Osteoblast (primary cell): ENCODE data around the gene FAM76A. TPM values are rescaled to one million over a fixed set of nuclear protein-coding genes. Genes with fewer than 3 reads are reported as not detected.
"Not testable (repeated sequence)": the region's sequence is repeated elsewhere in the genome, so short reads cannot be mapped to it uniquely, and the experiment has no call there.

Experiments
- DNase-seq: peaks from one replicate; pipeline ENCODE4 v3.0.0; 2011; ENCODE audit warnings: low spot score, mixed read lengths; ENCODE audit not compliant: insufficient read length; ENCODE audit errors: missing footprints
- H2AFZ ChIP-seq: 2 replicates; pipeline ENCODE4 v1.6.0; 2011; ENCODE audit warnings: mild to moderate bottlenecking, low read length
- H3K27ac ChIP-seq: 2 replicates; pipeline ENCODE4 v1.5.1; 2011; ENCODE audit warnings: mild to moderate bottlenecking, low read depth, low read length, moderate library complexity
- H3K27me3 ChIP-seq: 2 replicates; pipeline ENCODE4 v1.6.0; 2012; ENCODE audit warnings: mild to moderate bottlenecking, control low read depth, inconsistent platforms, low read length, moderate library complexity; ENCODE audit not compliant: insufficient read depth
- H3K36me3 ChIP-seq: 2 replicates; pipeline ENCODE4 v1.5.1; 2011; ENCODE audit warnings: mild to moderate bottlenecking, low read length, control low read depth, moderate library complexity; ENCODE audit not compliant: insufficient read depth
- H3K4me1 ChIP-seq: 2 replicates; pipeline ENCODE4 v1.5.1; 2011; ENCODE audit warnings: mild to moderate bottlenecking, low read length, control low read depth, moderate library complexity; ENCODE audit not compliant: insufficient read depth
- H3K4me2 ChIP-seq: 2 replicates; pipeline ENCODE4 v1.6.0; 2011; ENCODE audit warnings: mild to moderate bottlenecking, low read length; ENCODE audit not compliant: insufficient read depth
- H3K4me3 ChIP-seq: fragments of 200-600 bp; sonication (generic); 3 replicates; pipeline ENCODE4 v1.5.1; 2012; ENCODE audit warnings: mild to moderate bottlenecking, low read length, inconsistent platforms; ENCODE audit not compliant: insufficient read depth
- H3K79me2 ChIP-seq: 2 replicates; pipeline ENCODE4 v1.6.0; 2012; ENCODE audit warnings: mild to moderate bottlenecking, low read length, control low read depth, inconsistent platforms; ENCODE audit not compliant: insufficient read depth
- H3K9me3 ChIP-seq: 2 replicates; pipeline ENCODE4 v1.5.1; 2011; ENCODE audit warnings: low read depth, low read length, control low read depth
- H4K20me1 ChIP-seq: 2 replicates; pipeline ENCODE4 v1.6.0; 2012; ENCODE audit warnings: mild to moderate bottlenecking, low read length, control low read depth; ENCODE audit not compliant: insufficient read depth
- total RNA-seq: library from RNA; depleted of rRNA; stranded (reverse); fragments of >200 nt; gene quantifications from 2 replicates; pipeline ENCODE4 v1.2.3, GENCODE V29; 2012
- TF ChIP-seq, protein P1 (sequence below): IDR thresholded peaks from 2 replicates; pipeline ENCODE4 v1.5.1; 2011; ENCODE audit warnings: mild to moderate bottlenecking, low read depth, low read length, moderate library complexity; ENCODE audit errors: extremely low read depth

FAM76A gene
- total RNA-seq, 1 donor, result 22.8 TPM

DNA sequence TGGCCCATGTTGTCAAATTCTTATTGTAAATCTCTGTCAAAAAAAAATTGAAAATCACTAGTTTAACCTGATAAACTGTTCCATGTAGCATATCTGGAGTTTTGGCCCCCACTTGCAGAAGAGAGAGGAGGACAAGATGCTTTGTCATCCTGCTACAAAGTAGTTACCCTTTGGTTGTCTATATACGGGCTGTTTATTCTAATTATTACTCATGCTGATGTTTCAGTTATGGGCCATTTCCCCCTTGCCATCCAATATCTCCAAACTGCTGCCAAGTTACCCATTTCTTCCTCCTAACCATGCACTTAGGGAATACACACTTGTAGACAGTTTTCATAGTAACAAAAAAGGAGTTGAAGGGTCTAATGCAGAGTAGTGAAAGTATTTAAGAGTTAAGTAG is 69.8 kb downstream of the FAM76A start:
- Histone ChIP-seq H2AFZ (no peak overlapping the region), H3K27me3 (no peaks in the 10 kb centered on the region), H3K4me2 (no peak overlapping the region), H3K36me3 (peaks cover 56% of the 10 kb centered on the region), H3K4me3 (no peak overlapping the region), H3K9me3 (no peaks in the 10 kb centered on the region), H3K79me2 (no peaks in the 10 kb centered on the region), H4K20me1 (no peaks in the 10 kb centered on the region), H3K27ac (no peak overlapping the region), H3K4me1 (no peaks in the 10 kb centered on the region)
- TF ChIP-seq, protein P1, sequence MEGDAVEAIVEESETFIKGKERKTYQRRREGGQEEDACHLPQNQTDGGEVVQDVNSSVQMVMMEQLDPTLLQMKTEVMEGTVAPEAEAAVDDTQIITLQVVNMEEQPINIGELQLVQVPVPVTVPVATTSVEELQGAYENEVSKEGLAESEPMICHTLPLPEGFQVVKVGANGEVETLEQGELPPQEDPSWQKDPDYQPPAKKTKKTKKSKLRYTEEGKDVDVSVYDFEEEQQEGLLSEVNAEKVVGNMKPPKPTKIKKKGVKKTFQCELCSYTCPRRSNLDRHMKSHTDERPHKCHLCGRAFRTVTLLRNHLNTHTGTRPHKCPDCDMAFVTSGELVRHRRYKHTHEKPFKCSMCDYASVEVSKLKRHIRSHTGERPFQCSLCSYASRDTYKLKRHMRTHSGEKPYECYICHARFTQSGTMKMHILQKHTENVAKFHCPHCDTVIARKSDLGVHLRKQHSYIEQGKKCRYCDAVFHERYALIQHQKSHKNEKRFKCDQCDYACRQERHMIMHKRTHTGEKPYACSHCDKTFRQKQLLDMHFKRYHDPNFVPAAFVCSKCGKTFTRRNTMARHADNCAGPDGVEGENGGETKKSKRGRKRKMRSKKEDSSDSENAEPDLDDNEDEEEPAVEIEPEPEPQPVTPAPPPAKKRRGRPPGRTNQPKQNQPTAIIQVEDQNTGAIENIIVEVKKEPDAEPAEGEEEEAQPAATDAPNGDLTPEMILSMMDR, result no peak
- peak; percentile 62 for DNase-seq

DNA sequence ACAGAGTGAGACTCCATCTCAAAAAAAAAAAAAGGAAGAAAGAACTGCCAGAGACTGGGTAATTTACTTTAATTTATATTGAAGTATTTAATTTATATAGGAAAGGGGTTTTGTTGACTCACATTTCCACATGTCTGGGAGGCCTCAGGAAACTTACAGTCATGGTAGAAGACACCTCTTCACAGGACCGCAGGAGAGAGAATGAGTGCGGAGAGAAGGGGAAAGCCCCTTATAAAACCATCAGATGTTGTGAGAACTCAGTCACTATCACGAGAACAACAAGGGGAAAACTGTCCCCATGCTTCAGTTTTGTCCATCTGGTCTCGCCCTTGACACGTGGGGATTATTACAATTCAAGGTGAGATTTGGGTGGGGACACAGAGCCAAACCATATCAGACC is 79.0 kb downstream of the FAM76A start:
- Histone ChIP-seq H3K9me3 (no peaks in the 10 kb centered on the region), H3K36me3 (peaks cover 48% of the 10 kb centered on the region), H3K4me3 (no peak overlapping the region), H3K27ac (no peak overlapping the region), H3K79me2 (no peaks in the 10 kb centered on the region), H3K4me1 (no peaks in the 10 kb centered on the region), H3K27me3 (no peaks in the 10 kb centered on the region), H2AFZ (no peak overlapping the region), H4K20me1 (no peaks in the 10 kb centered on the region), H3K4me2 (no peak overlapping the region)
- DNase-seq, result no peak
- TF ChIP-seq, protein P1, result no peak

DNA sequence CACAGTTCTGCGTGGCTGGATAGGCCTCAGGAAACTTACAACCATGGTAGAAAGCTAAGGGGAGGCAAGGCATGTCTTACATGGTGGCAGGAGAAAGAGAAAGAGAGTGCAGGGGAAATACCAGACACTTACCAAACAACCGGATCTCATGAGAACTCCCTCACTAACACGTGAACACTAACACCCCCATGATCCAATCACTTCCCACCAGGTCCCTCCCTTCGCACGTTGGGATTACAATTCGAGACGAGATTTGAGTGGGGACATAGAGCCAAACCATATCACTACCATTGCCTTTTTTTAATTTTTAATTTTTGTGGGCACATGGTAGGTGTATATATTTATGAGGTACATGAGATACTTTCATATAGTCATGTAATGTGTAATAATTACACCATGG is 81.0 kb downstream of the FAM76A start:
- no peaks in the 10 kb centered on the region for H4K20me1 ChIP-seq
- no peaks in the 10 kb centered on the region for H3K9me3 ChIP-seq
- no peaks in the 10 kb centered on the region for H3K27me3 ChIP-seq
- H3K4me1 ChIP-seq, result no peaks in the 10 kb centered on the region
- H2AFZ ChIP-seq, result no peak overlapping the region
- no peak overlapping the region for H3K4me3 ChIP-seq
- TF ChIP-seq, protein P1, result no peak
- DNase-seq, result no peak
- no peaks in the 10 kb centered on the region for H3K79me2 ChIP-seq
- H3K36me3 ChIP-seq, result peaks cover 30% of the 10 kb centered on the region
- H3K27ac ChIP-seq, result no peak overlapping the region
- H3K4me2 ChIP-seq, result no peak overlapping the region

DNA sequence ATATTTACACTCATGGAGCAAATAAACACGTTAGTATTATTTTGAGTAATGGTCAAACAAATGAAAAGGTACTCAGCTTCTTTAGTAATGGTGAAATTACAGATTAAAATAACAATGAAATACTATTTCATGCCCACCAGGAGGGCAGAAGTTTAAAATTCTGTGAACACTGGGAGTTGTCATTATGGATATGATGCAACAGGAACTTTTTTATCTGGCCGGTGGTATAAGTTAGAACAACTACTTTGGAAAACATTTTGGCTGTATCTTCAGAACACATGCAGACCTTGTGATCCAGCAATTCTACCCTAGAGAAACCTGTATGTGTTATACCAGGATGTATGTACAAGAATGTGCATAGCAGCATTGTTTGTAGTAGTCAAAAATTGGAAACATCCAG is 81.6 kb downstream of the FAM76A start:
- H3K4me3 ChIP-seq, result no peak overlapping the region
- H3K36me3 ChIP-seq, result peaks cover 24% of the 10 kb centered on the region
- H2AFZ ChIP-seq, result no peak overlapping the region
- H3K79me2 ChIP-seq, result no peaks in the 10 kb centered on the region
- H3K27me3 ChIP-seq, result no peaks in the 10 kb centered on the region
- H3K27ac ChIP-seq, result no peak overlapping the region
- H3K4me2 ChIP-seq, result no peak overlapping the region
- no peaks in the 10 kb centered on the region for H3K9me3 ChIP-seq
- TF ChIP-seq, protein P1, result no peak
- no peaks in the 10 kb centered on the region for H3K4me1 ChIP-seq
- DNase-seq, result no peak
- no peaks in the 10 kb centered on the region for H4K20me1 ChIP-seq

DNA sequence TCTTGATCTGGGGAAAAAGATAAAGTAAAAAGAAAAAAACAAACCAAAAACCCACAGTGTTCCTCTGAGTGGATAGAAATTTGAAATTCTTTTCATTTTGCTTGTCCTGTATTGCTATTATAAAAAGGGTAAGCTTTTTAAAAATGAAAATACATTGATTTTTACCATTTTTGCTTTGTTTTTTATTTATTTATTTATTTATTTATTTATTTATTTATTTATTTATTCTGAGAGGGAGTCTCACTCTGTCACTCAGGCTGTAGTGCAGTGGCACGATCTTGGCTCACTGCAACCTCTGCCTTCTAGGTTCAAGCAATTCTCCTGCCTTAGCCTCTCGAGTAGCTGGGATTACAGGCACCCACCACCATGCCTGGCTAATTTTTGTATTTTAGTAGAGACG is 82.4 kb downstream of the FAM76A start:
- H3K27me3 ChIP-seq, H3K79me2 ChIP-seq, H3K27ac ChIP-seq, H4K20me1 ChIP-seq, H3K9me3 ChIP-seq, H3K4me2 ChIP-seq, DNase-seq, H3K4me1 ChIP-seq, H3K4me3 ChIP-seq, H2AFZ ChIP-seq: not testable (repeated sequence)
- peaks cover 25% of the 10 kb centered on the region for H3K36me3 ChIP-seq
